ENCODE measurements around the gene CIITA. TPM values are rescaled to one million over a fixed set of nuclear protein-coding genes. Genes with fewer than 3 reads are reported as not detected.
"Not testable (repeated sequence)": the region's sequence is repeated elsewhere in the genome, so short reads cannot be mapped to it uniquely, and the experiment has no call there.

Gene CIITA
- total RNA-seq, 3 donors from 2014 or later: 5.8 to 16.0 (median 9.1) TPM

- Histone ChIP-seq H3K4me3 (no peak overlapping the region), H3K36me3 (ENCODE audit: low read depth) (no peaks in the 10 kb centered on the region), H3K9me3 (no peaks in the 10 kb centered on the region), H3K4me1 (ENCODE audit: low read depth) (no peaks in the 10 kb centered on the region)
- TF ChIP-seq CTCF (IDR thresholded peaks at IDR 0.05): no peak
- intact Hi-C loops (cut with DNase I, micrococcal nuclease): loop anchor here in 1 of 2 donors (5.0 kb wide), 1 partner anchor 392 kb away; no protein-coding TSS in a partner anchor
- ATAC-seq (no peak), DNase-seq (no peak)
These were observed 88.5 kb downstream of the CIITA start for GRCh38 chr16:10965440-10966061.

DNA sequence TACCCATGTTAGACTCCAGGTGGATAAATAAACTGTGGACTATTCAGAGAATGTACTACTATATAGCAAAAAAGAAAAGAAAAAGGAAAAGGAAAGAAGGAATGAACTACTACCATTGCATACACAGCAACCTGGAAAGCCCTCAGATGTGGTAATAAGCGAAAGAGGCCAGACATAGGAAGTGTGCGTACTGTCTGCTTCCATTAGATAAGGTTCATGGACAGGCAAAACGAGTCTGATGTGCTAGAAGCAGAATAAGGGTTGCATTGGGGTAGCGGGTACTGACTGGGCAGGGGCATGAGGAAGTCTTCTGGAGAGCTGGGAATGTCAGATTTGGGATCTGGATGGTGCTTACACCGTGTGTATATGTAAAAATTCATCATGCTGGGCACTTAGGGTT, 89.1 kb downstream of the CIITA start:
- Histone ChIP-seq H3K9me3 (no peaks in the 10 kb centered on the region), H3K36me3 (ENCODE audit: low read depth) (no peaks in the 10 kb centered on the region), H3K4me3 (no peak overlapping the region), H3K4me1 (ENCODE audit: low read depth) (no peaks in the 10 kb centered on the region)
- TF ChIP-seq CTCF (IDR thresholded peaks at IDR 0.05): no peak
- no peak for ATAC-seq
- intact Hi-C loops (cut with DNase I, micrococcal nuclease): loop anchor here in 1 of 2 donors (5.0 kb wide), 1 partner anchor 391 kb away; no protein-coding TSS in a partner anchor
- no peak for DNase-seq

DNA sequence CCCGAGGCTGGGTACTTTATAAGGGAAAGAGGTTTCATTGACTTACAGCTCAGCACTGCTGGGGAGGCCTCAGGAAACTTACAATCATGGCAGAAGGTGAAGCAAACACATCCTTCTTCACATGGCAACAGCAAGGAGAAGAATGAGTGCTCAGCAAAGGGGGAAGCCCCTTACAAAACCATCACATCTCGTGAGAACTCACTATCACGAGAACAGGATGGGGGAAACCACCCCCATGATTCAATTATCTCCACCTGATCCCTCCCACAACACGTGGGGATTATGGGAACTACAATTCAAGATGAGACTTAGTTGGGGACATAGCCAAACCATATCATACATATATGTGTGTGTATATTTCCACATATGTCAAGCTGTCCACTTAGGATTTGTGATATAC, 89.6 kb downstream of the CIITA start:
- H3K4me1 ChIP-seq (ENCODE audit: low read depth); H3K4me3 ChIP-seq; H3K36me3 ChIP-seq (ENCODE audit: low read depth); H3K9me3 ChIP-seq; DNase-seq; ATAC-seq: not testable (repeated sequence)
- intact Hi-C loops (cut with DNase I, micrococcal nuclease): loop anchor here in 1 of 2 donors (5.0 kb wide), 1 partner anchor 391 kb away; no protein-coding TSS in a partner anchor

- DNase-seq (no peak), ATAC-seq (no peak)
- TF ChIP-seq CTCF (IDR thresholded peaks at IDR 0.05): no peak
- intact Hi-C loops (cut with DNase I, micrococcal nuclease): loop anchor here in 1 of 2 donors (5.0 kb wide), 1 partner anchor 389 kb away; no protein-coding TSS in a partner anchor
- H3K36me3 ChIP-seq (ENCODE audit: low read depth): no peaks in the 10 kb centered on the region
- no peaks in the 10 kb centered on the region for H3K4me1 ChIP-seq (ENCODE audit: low read depth)
- H3K4me3 ChIP-seq: no peak overlapping the region
- no peaks in the 10 kb centered on the region for H3K9me3 ChIP-seq
These were observed 91.0 kb downstream of the CIITA start for GRCh38 chr16:10967986-10968385.

- ATAC-seq: no peak
These were observed 91.5 kb downstream of the CIITA start for GRCh38 chr16:10968498-10968897.

More at GRCh38 chr16:10968498-10968897, 91.5 kb downstream of the CIITA start:
- DNase-seq: no peak
- no peak for TF ChIP-seq CTCF (IDR thresholded peaks at IDR 0.05)
- intact Hi-C loops (cut with DNase I, micrococcal nuclease): loop anchor here in 1 of 2 donors (5.0 kb wide), 1 partner anchor 389 kb away; no protein-coding TSS in a partner anchor
- no peaks in the 10 kb centered on the region for H3K9me3 ChIP-seq
- no peaks in the 10 kb centered on the region for H3K4me1 ChIP-seq (ENCODE audit: low read depth)
- no peaks in the 10 kb centered on the region for H3K36me3 ChIP-seq (ENCODE audit: low read depth)
- no peak overlapping the region for H3K4me3 ChIP-seq

Measured in mucosa of descending colon (tissue), 3 donors.